ENCODE data around the gene LRRK1.
A peak's percentile ranks its signal among the peaks of the same experiment; 100 is the strongest.

DNA sequence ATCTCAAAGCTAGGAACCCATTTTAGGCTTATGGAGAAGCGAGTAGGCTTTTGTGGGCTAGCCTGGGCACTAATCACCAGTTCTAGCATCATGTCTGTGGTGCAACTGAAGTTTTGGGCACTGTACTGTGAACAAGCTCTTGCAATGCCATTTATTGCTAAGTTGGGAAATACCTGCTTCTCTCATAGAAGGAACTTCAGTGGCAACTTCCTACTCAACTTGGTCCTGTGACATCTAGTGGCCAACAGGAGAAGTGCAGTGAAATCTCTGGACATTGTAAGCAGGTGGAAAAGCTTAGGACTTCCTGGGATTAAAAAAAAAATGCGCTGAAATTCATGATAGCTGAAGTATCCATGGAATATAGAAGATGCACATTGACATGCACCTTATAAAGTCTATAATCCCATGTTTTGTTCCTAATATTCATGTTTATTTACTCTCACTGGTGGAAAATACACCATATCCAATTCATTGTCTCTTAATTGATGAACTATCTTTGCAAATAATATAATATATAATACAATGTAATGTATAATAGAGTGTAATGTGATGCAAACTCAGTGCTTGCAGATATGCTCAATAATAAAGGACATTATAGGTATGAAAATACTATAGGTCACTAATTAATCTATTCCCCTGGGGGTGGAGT is 46.0 kb upstream of the LRRK1 start:
- peak in 5 of 7 experiments; percentile 91 to 95 (median 93) for TF ChIP-seq CTCF (IDR thresholded peaks at IDR 0.05)
- peak in 2 of 3 donors; percentile 24 to 59 for TF ChIP-seq POLR2AphosphoS5 (IDR thresholded peaks at IDR 0.05)

Data from stomach (tissue), 4 donors.